H9 (cell line): ENCODE results near the gene DDX55. TPM values are rescaled to one million over a fixed set of nuclear protein-coding genes. Genes with fewer than 3 reads are reported as not detected.

Experiments
- DNase-seq: peaks from one replicate; pipeline ENCODE4 v3.0.0-alpha.2; 2017
- H2AFZ ChIP-seq: one replicate; pipeline ENCODE4 v1.6.1; 2013; ENCODE audit warnings: mild to moderate bottlenecking, low read length, control low read depth, moderate library complexity
- H2AK5ac ChIP-seq: 2 replicates; pipeline ENCODE4 v1.6.1; 2013; ENCODE audit warnings: low read length, control low read depth, mixed read lengths; ENCODE audit not compliant: insufficient read length
- H2BK120ac ChIP-seq: one replicate; pipeline ENCODE4 v1.6.1; 2013; ENCODE audit warnings: low read depth, mild to moderate bottlenecking, low read length, control low read depth, inconsistent platforms; ENCODE audit not compliant: poor library complexity, severe bottlenecking
- H2BK12ac ChIP-seq: 2 replicates; pipeline ENCODE4 v1.6.1; 2013; ENCODE audit warnings: low read length, control low read depth, mixed read lengths, low read depth; ENCODE audit not compliant: insufficient read length
- H2BK15ac ChIP-seq: 2 replicates; pipeline ENCODE4 v1.6.1; 2013; ENCODE audit warnings: low read depth, low read length, control low read depth
- H2BK20ac ChIP-seq: one replicate; pipeline ENCODE4 v1.6.1; 2013; ENCODE audit warnings: low read depth, mild to moderate bottlenecking, low read length, control low read depth, inconsistent platforms; ENCODE audit not compliant: poor library complexity, severe bottlenecking
- H2BK5ac ChIP-seq: 2 replicates; pipeline ENCODE4 v1.6.1; 2013; ENCODE audit warnings: low read length, control low read depth, mixed read lengths; ENCODE audit not compliant: insufficient read length
- H3K14ac ChIP-seq: 2 replicates; pipeline ENCODE4 v1.6.1; 2013; ENCODE audit warnings: low read length, control low read depth; ENCODE audit not compliant: insufficient read depth
- H3K18ac ChIP-seq: 2 replicates; pipeline ENCODE4 v1.6.1; 2013; ENCODE audit warnings: low read depth, mild to moderate bottlenecking, mixed read lengths, low read length, control low read depth; ENCODE audit not compliant: insufficient read length
- H3K23ac ChIP-seq: 2 replicates; pipeline ENCODE4 v1.6.1; 2013; ENCODE audit warnings: low read length, control low read depth, mixed read lengths, low read depth; ENCODE audit not compliant: insufficient read length
- H3K23me2 ChIP-seq: 2 replicates; pipeline ENCODE4 v1.6.1; 2013; ENCODE audit warnings: low read depth, mild to moderate bottlenecking, mixed read lengths, low read length, control low read depth; ENCODE audit not compliant: insufficient read length, poor library complexity, severe bottlenecking
- H3K27ac ChIP-seq: 2 replicates; pipeline ENCODE4 v1.5.1; 2013; ENCODE audit warnings: low read length, control low read depth, mixed read lengths, low read depth; ENCODE audit not compliant: insufficient read length
- H3K27me3 ChIP-seq: 2 replicates; pipeline ENCODE4 v1.6.1; 2013; ENCODE audit warnings: low read length, control low read depth, inconsistent platforms; ENCODE audit not compliant: insufficient read depth
- H3K4ac ChIP-seq: 2 replicates; pipeline ENCODE4 v1.6.1; 2013; ENCODE audit warnings: low read depth, mild to moderate bottlenecking, control low read depth, inconsistent platforms, low read length, moderate library complexity
- H3K4me1 ChIP-seq: 2 replicates; pipeline ENCODE4 v1.6.1; 2013; ENCODE audit warnings: low read length, control low read depth, inconsistent platforms; ENCODE audit not compliant: insufficient read depth
- H3K4me2 ChIP-seq: 2 replicates; pipeline ENCODE4 v1.6.1; 2013; ENCODE audit warnings: low read length, control low read depth, mixed read lengths; ENCODE audit not compliant: insufficient read length, insufficient read depth
- H3K56ac ChIP-seq: 2 replicates; pipeline ENCODE4 v1.6.1; 2013; ENCODE audit warnings: low read depth, mild to moderate bottlenecking, mixed read lengths, low read length, control low read depth; ENCODE audit not compliant: insufficient read length
- H3K79me1 ChIP-seq: 2 replicates; pipeline ENCODE4 v1.6.1; 2013; ENCODE audit warnings: low read depth, mild to moderate bottlenecking, moderate library complexity, low read length, control low read depth, inconsistent platforms; ENCODE audit not compliant: insufficient read depth, poor library complexity, severe bottlenecking
- H3K79me2 ChIP-seq: 2 replicates; pipeline ENCODE4 v1.6.1; 2013; ENCODE audit warnings: low read length, control low read depth, inconsistent platforms; ENCODE audit not compliant: insufficient read depth
- H3K9ac ChIP-seq: 2 replicates; pipeline ENCODE4 v1.6.1; 2013; ENCODE audit warnings: low read length, control low read depth, mixed read lengths; ENCODE audit not compliant: insufficient read length; ENCODE audit errors: extremely low read depth
- H3K9me3 ChIP-seq: one replicate; pipeline ENCODE4 v1.6.1; 2013; ENCODE audit warnings: low read depth, low read length, inconsistent platforms; ENCODE audit not compliant: control insufficient read depth
- H3T11ph ChIP-seq: one replicate; pipeline ENCODE4 v1.6.1; 2013; ENCODE audit warnings: mild to moderate bottlenecking, low read length, control low read depth, inconsistent platforms
- H4K20me1 ChIP-seq: one replicate; pipeline ENCODE4 v1.6.1; 2013; ENCODE audit not compliant: control insufficient read depth, insufficient read length, insufficient read depth
- H4K5ac ChIP-seq: 2 replicates; pipeline ENCODE4 v1.6.1; 2013; ENCODE audit warnings: low read depth, mild to moderate bottlenecking, mixed read lengths, low read length, control low read depth; ENCODE audit not compliant: insufficient read length
- H4K8ac ChIP-seq: replicated peaks from 2 replicates; pipeline ENCODE4 v1.6.1; 2013; ENCODE audit warnings: low read length, control low read depth, mixed read lengths, low read depth; ENCODE audit not compliant: insufficient read length
- H4K91ac ChIP-seq: 2 replicates; pipeline ENCODE4 v1.6.1; 2013; ENCODE audit warnings: low read depth, mild to moderate bottlenecking, moderate library complexity, mixed read lengths, low read length, control low read depth; ENCODE audit not compliant: insufficient read length
- H3K27ac Mint-ChIP-seq, 3 experiments: 2 replicates in 2 of 3; 3 replicates in 1 of 3; pipeline ENCODE4 v1.8.0; 2020 to 2021; ENCODE audit warnings: mixed read lengths in 3 of 3, mild to moderate bottlenecking in 1 of 3, moderate library complexity in 1 of 3
- H3K27me3 Mint-ChIP-seq: 2 replicates; pipeline ENCODE4 v1.8.0; 2021; ENCODE audit warnings: low read depth, mild to moderate bottlenecking, moderate library complexity, mixed read lengths
- H3K36me3 Mint-ChIP-seq, 3 experiments: 2 replicates in 2 of 3; 3 replicates in 1 of 3; pipeline ENCODE4 v1.8.0; 2020 to 2021; ENCODE audit warnings: low read depth in 3 of 3, mixed read lengths in 3 of 3; ENCODE audit not compliant: insufficient read depth in 1 of 3
- H3K4me1 Mint-ChIP-seq, 2 experiments: 2 replicates each; pipeline ENCODE4 v1.8.0; 2020; ENCODE audit warnings: mixed read lengths in 2 of 2
- H3K4me3 Mint-ChIP-seq, 2 experiments: 2 replicates in 1 of 2; 3 replicates in 1 of 2; pipeline ENCODE4 v1.8.0; 2020 to 2021; ENCODE audit warnings: mild to moderate bottlenecking in 2 of 2, mixed read lengths in 2 of 2, moderate library complexity in 1 of 2
- H3K9me3 Mint-ChIP-seq, 2 experiments: 2 replicates in 1 of 2; 3 replicates in 1 of 2; pipeline ENCODE4 v1.8.0; 2020; ENCODE audit warnings: mild to moderate bottlenecking in 2 of 2, mixed read lengths in 2 of 2, moderate library complexity in 1 of 2
- WGBS: extraction: QIAGEN DNeasy Blood & Tissue Kit; methylation state at CpG from one replicate; pipeline ENCODE4 v1.1.7; 2013; ENCODE audit warnings: missing lambda C conversion rate, low lambda C conversion rate, mixed read lengths; ENCODE audit not compliant: insufficient read length; ENCODE audit errors: extremely low coverage; 5-methylcytosine and 5-hydroxymethylcytosine counted together
- total RNA-seq: library from RNA; stranded (reverse); gene quantifications from 2 replicates; pipeline ENCODE4 v1.2.1, GENCODE V29; 2021
- TF ChIP-seq, protein P1 (sequence below): fragments of 200-600 bp; sonication (generic); conservative IDR thresholded peaks from 3 replicates; pipeline ENCODE4 v1.8.0; 2021; ENCODE audit warnings: antibody characterized with exemption, mild to moderate bottlenecking

Gene DDX55
- total RNA-seq, 1 experiment from 2014 or later, result 51.7 TPM

DNA sequence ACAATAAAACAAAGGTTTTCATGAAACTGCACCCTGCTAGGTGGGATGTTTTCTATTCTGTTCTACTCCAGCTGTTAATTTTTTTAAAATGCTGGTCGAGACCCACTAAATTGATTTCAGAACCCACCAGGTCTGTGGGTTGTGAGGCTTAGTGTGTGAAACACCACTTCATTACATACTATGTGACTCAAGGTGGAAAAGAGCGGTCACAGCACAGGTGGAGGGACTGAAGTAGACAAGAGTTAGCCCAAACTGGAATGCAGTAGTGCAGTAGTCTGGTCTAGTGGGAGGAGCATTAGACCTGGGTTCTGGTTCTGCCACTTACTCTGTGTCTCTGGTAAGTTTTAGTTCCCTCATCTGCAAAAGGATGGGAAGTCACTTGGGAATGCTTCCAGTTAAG, 12.2 kb downstream of the DDX55 start:
- Histone ChIP-seq H4K5ac (no peak overlapping the region), H2BK120ac (no peak overlapping the region), H2BK12ac (no peak overlapping the region), H4K8ac (no peak overlapping the region), H4K20me1 (no peaks in the 10 kb centered on the region), H3K56ac (no peak overlapping the region), H3K27me3 (no peaks in the 10 kb centered on the region), H3K14ac (no peak overlapping the region), H2AK5ac (no peak overlapping the region), H3K4me1 (no peaks in the 10 kb centered on the region), H3K18ac (no peak overlapping the region), H2BK5ac (no peak overlapping the region), H3T11ph (no peak overlapping the region), H3K79me2 (no peaks in the 10 kb centered on the region), H3K4ac (no peak overlapping the region), H3K27ac (no peak overlapping the region), H3K23ac (no peak overlapping the region), H3K79me1 (no peaks in the 10 kb centered on the region), H2BK15ac (no peak overlapping the region), H2BK20ac (no peak overlapping the region), H3K9ac (no peak overlapping the region), H3K23me2 (no peaks in the 10 kb centered on the region), H2AFZ (no peak overlapping the region), H3K9me3 (no peaks in the 10 kb centered on the region), H3K4me2 (no peak overlapping the region), H4K91ac (no peak overlapping the region)
- Mint-ChIP-seq H3K36me3 (peaks cover 58 to 92% (median 85%) of the 10 kb centered on the region in 3 experiments; a peak in 6 of 7 replicates), H3K9me3 (no peaks in the 10 kb centered on the region), H3K27me3 (no peaks in the 10 kb centered on the region), H3K4me1 (no peaks in the 10 kb centered on the region), H3K4me3 (no peak overlapping the region), H3K27ac (no peak overlapping the region)
- no peak for DNase-seq
- TF ChIP-seq, protein P1, sequence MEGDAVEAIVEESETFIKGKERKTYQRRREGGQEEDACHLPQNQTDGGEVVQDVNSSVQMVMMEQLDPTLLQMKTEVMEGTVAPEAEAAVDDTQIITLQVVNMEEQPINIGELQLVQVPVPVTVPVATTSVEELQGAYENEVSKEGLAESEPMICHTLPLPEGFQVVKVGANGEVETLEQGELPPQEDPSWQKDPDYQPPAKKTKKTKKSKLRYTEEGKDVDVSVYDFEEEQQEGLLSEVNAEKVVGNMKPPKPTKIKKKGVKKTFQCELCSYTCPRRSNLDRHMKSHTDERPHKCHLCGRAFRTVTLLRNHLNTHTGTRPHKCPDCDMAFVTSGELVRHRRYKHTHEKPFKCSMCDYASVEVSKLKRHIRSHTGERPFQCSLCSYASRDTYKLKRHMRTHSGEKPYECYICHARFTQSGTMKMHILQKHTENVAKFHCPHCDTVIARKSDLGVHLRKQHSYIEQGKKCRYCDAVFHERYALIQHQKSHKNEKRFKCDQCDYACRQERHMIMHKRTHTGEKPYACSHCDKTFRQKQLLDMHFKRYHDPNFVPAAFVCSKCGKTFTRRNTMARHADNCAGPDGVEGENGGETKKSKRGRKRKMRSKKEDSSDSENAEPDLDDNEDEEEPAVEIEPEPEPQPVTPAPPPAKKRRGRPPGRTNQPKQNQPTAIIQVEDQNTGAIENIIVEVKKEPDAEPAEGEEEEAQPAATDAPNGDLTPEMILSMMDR, result no peak
- WGBS, result no CpG with 5 or more reads among the region's 2 CpGs
